Stomach (tissue), 9 donors: Measurements from ENCODE around the gene SUCLG2. TPM values are rescaled to one million over a fixed set of nuclear protein-coding genes. Genes with fewer than 3 reads are reported as not detected.

Experiments
- DNase-seq, 2 donors: peaks; one replicate each; pipeline versions ENCODE4 v3.0.0 to v3.0.0-alpha.2; 2013 to 2019
- H3K27ac ChIP-seq, 5 donors: fragments of 200-600 bp in 4 of 5; sonication (generic) in 4 of 5; one replicate each; pipeline ENCODE4 v1.5.1; 2013 to 2019; ENCODE audit warnings: mild to moderate bottlenecking in 1 of 5, moderate library complexity in 1 of 5
- H3K27me3 ChIP-seq, 3 donors: fragments of 200-600 bp; sonication (generic); one replicate each; pipeline ENCODE4 v1.5.1; 2017 to 2019; ENCODE audit warnings: mixed run types in 1 of 3
- H3K36me3 ChIP-seq, 4 donors: fragments of 200-600 bp; sonication (generic); 1 replicate in 3 of 4; 2 replicates in 1 of 4; pipeline ENCODE4 v1.5.1; 2016 to 2019
- H3K4me1 ChIP-seq, 4 donors: fragments of 200-600 bp; sonication (generic); one replicate each; pipeline ENCODE4 v1.5.1; 2016 to 2019
- H3K4me3 ChIP-seq, 4 donors: fragments of 200-600 bp; sonication (generic) in 3 of 4; one replicate each; pipeline ENCODE4 v1.5.1; 2016 to 2019; ENCODE audit warnings: mild to moderate bottlenecking in 1 of 4
- H3K9me3 ChIP-seq, 4 donors: fragments of 200-600 bp; sonication (generic); one replicate each; pipeline ENCODE4 v1.5.1; 2016 to 2019
- EP300 ChIP-seq: sonication (generic); formaldehyde crosslinking; IDR thresholded peaks from one replicate; pipeline ENCODE4 v1.6.1; 2017; ENCODE audit warnings: antibody characterized with exemption
- POLR2A ChIP-seq, 4 donors: fragments of 450-650 bp; IDR thresholded peaks; one replicate each; pipeline ENCODE4 v1.6.1; 2016; ENCODE audit warnings: antibody characterized with exemption in 4 of 4, control low read depth in 2 of 4, mild to moderate bottlenecking in 1 of 4, moderate library complexity in 1 of 4
- POLR2AphosphoS5 ChIP-seq, 3 donors: sonication (generic); formaldehyde crosslinking; IDR thresholded peaks; one replicate each; pipeline ENCODE4 v1.6.1; 2016; ENCODE audit warnings: antibody characterized with exemption in 3 of 3
- WGBS, 5 donors: extraction: QIAGEN DNeasy Blood & Tissue Kit in 3 of 5; methylation state at CpG; one replicate each; pipeline versions ENCODE4 v1.1.5 to v1.1.7; 2013 to 2018; 5-methylcytosine and 5-hydroxymethylcytosine counted together
- intact Hi-C: fragments of 100-400 bp; cut with DNase I; formaldehyde crosslinking; loops from one replicate; pipeline ENCODE4 v1.15.1; 2023; ENCODE audit warnings: low total_unique reads
- polyA plus RNA-seq, 3 donors: library from polyadenylated mRNA; stranded (reverse); fragments of 200-250 nt; gene quantifications; one replicate each; pipeline ENCODE4 v1.2.3, GENCODE V29; 2013
- total RNA-seq, 5 donors: library from RNA; depleted of rRNA; stranded (reverse); fragments of >200 nt; gene quantifications; one replicate each; pipeline versions ENCODE4 v1.1.0 to v1.2.3, GENCODE V29; 2014 to 2016
- TF ChIP-seq, protein P1 (sequence below), 7 experiments: fragments of 450-650 bp in 4 of 7; fragments of 200-600 bp in 3 of 7; sonication (generic) in 3 of 7; IDR thresholded peaks; one replicate each; pipeline ENCODE4 v1.5.1; 2016 to 2019; ENCODE audit warnings: antibody characterized with exemption in 7 of 7, control low read depth in 2 of 7, mild to moderate bottlenecking in 1 of 7
- donor health status: healthy with polysubstance abuse.
- donor health status: Bipolar disorder and iron deficiency.
- donor health status: healthy.

Gene SUCLG2
- total and polyA plus RNA-seq, 8 donors, result 30.9 to 174 (median 74.9) TPM

- no peaks in the 10 kb centered on the region for H3K9me3 ChIP-seq
- H3K4me3 ChIP-seq, result no peak overlapping the region
- TF ChIP-seq, protein P1, sequence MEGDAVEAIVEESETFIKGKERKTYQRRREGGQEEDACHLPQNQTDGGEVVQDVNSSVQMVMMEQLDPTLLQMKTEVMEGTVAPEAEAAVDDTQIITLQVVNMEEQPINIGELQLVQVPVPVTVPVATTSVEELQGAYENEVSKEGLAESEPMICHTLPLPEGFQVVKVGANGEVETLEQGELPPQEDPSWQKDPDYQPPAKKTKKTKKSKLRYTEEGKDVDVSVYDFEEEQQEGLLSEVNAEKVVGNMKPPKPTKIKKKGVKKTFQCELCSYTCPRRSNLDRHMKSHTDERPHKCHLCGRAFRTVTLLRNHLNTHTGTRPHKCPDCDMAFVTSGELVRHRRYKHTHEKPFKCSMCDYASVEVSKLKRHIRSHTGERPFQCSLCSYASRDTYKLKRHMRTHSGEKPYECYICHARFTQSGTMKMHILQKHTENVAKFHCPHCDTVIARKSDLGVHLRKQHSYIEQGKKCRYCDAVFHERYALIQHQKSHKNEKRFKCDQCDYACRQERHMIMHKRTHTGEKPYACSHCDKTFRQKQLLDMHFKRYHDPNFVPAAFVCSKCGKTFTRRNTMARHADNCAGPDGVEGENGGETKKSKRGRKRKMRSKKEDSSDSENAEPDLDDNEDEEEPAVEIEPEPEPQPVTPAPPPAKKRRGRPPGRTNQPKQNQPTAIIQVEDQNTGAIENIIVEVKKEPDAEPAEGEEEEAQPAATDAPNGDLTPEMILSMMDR (IDR thresholded peaks at IDR 0.05), result no peak
- TF ChIP-seq EP300 (no peak), POLR2A (IDR thresholded peaks at IDR 0.05) (no peak), POLR2AphosphoS5 (IDR thresholded peaks at IDR 0.05) (no peak)
- peaks cover 0 to 55% (median 46%) of the 10 kb centered on the region in 4 donors for H3K36me3 ChIP-seq
- no peaks in the 10 kb centered on the region for H3K4me1 ChIP-seq
- H3K27ac ChIP-seq, result no peak overlapping the region
- DNase-seq, result no peak
- intact Hi-C loops, result no loop called here
- H3K27me3 ChIP-seq, result no peaks in the 10 kb centered on the region
- WGBS, 5 donors, result 77 to 89% (median 86%) methylated on average over 6 of the region's 6 CpGs
Measured at GRCh38 chr3:67524046-67524445, 130.4 kb downstream of the SUCLG2 start.

GRCh38 chr3:67522081-67522480 is 132.3 kb downstream of the SUCLG2 start:
- Histone ChIP-seq H3K9me3 (no peaks in the 10 kb centered on the region), H3K4me3 (no peak overlapping the region), H3K27me3 (no peaks in the 10 kb centered on the region), H3K4me1 (no peaks in the 10 kb centered on the region), H3K36me3 (peaks cover 0 to 52% (median 46%) of the 10 kb centered on the region in 4 donors), H3K27ac (no peak overlapping the region)
- no peak for DNase-seq
- intact Hi-C loops, result no loop called here
- 93 to 96% (median 95%) methylated on average over 4 of the region's 4 CpGs for whole genome bisulfite sequencing, 5 donors
- TF ChIP-seq POLR2AphosphoS5 (IDR thresholded peaks at IDR 0.05), result no peak
- TF ChIP-seq, protein P1 (IDR thresholded peaks at IDR 0.05), result no peak
- no peak for TF ChIP-seq EP300
- no peak for TF ChIP-seq POLR2A (IDR thresholded peaks at IDR 0.05)

DNA sequence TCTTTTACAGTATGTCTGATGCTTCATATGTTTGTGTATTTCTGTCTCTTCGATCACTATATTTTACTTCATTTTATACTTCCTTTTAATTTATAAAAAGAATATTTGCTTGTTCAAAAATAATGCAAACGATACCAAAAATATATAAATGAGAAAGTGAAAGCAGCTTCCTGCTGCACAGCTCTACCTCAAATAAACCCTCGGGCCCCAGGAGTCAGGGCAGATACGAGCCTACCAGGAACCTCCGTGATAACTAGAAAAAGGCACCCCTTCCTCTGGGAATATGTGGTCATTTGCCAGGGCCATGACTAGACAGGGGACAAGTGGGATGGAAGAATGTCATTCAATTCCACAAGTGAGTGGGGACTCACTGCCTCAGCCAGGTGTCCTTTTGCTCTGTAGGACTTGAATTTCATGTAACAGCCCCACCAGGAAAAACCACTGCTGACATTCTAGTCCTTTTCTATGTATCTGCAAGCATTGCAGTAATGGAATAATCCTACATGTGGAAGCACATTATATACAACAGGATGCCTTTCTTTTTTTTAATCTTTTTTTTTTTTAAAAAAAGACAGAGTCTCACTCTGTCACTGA is 133.3 kb downstream of the SUCLG2 start:
- WGBS, 5 donors, result 37 to 77% (median 39%) methylated on average over 5 of the region's 5 CpGs
- H3K36me3 ChIP-seq, result peaks cover 0 to 52% (median 44%) of the 10 kb centered on the region in 4 donors
- no peaks in the 10 kb centered on the region for H3K4me1 ChIP-seq
- no peak for DNase-seq
- no peak overlapping the region for H3K4me3 ChIP-seq
- intact Hi-C loops, result no loop called here
- TF ChIP-seq, protein P1 (IDR thresholded peaks at IDR 0.05), result no peak
- TF ChIP-seq POLR2AphosphoS5 (IDR thresholded peaks at IDR 0.05), result no peak
- TF ChIP-seq POLR2A (IDR thresholded peaks at IDR 0.05), result no peak
- H3K9me3 ChIP-seq, result no peaks in the 10 kb centered on the region
- no peak overlapping the region for H3K27ac ChIP-seq
- H3K27me3 ChIP-seq, result no peaks in the 10 kb centered on the region

GRCh38 chr3:67518236-67518635 is 136.2 kb downstream of the SUCLG2 start:
- H3K4me1 ChIP-seq, result no peaks in the 10 kb centered on the region
- H3K4me3 ChIP-seq, result no peak overlapping the region
- intact Hi-C loops, result no loop called here
- 90 to 95% (median 94%) methylated on average over 4 of the region's 4 CpGs for WGBS, 5 donors
- no peak for DNase-seq
- TF ChIP-seq POLR2AphosphoS5 (IDR thresholded peaks at IDR 0.05) (no peak), POLR2A (IDR thresholded peaks at IDR 0.05) (no peak), EP300 (no peak)
- TF ChIP-seq, protein P1 (IDR thresholded peaks at IDR 0.05), result no peak
- H3K27me3 ChIP-seq, result no peaks in the 10 kb centered on the region
- no peaks in the 10 kb centered on the region for H3K9me3 ChIP-seq
- H3K27ac ChIP-seq, result no peak overlapping the region
- H3K36me3 ChIP-seq, result peaks cover 0 to 60% (median 56%) of the 10 kb centered on the region in 4 donors
